Choroid plexus epithelial cell (primary cell): ENCODE data around the gene PLB1.
"Not testable (repeated sequence)": the region's sequence is repeated elsewhere in the genome, so short reads cannot be mapped to it uniquely, and the experiment has no call there.

Source experiments
- DNase-seq: peaks from one replicate; pipeline ENCODE4 v3.0.0-alpha.2; 2010; ENCODE audit warnings: low read depth
- H3K4me3 ChIP-seq: 2 replicates; pipeline ENCODE4 v1.5.1; 2011; ENCODE audit warnings: low read depth, mild to moderate bottlenecking, control low read depth, low read length, moderate library complexity
- CTCF ChIP-seq: conservative IDR thresholded peaks from 2 replicates; pipeline ENCODE4 v1.5.1; 2011; ENCODE audit warnings: low read depth, mild to moderate bottlenecking, control low read depth, inconsistent platforms, low read length, moderate library complexity

The PLB1 gene

GRCh38 chr2:28544405-28544921 lies 48.6 kb downstream of the PLB1 start:
- DNase-seq, result no peak
- no peak for TF ChIP-seq CTCF
- no peak overlapping the region for H3K4me3 ChIP-seq

- no peak for TF ChIP-seq CTCF
- no peak overlapping the region for H3K4me3 ChIP-seq
- no peak for DNase-seq
These were observed 49.2 kb downstream of the PLB1 start for GRCh38 chr2:28544922-28545589.

GRCh38 chr2:28545590-28546200 lies 49.8 kb downstream of the PLB1 start:
- H3K4me3 ChIP-seq, result no peak overlapping the region
- no peak for DNase-seq
- TF ChIP-seq CTCF, result no peak

- no peak for DNase-seq
- H3K4me3 ChIP-seq, result no peak overlapping the region
- no peak for TF ChIP-seq CTCF
These were observed 50.4 kb downstream of the PLB1 start for GRCh38 chr2:28546242-28546641.

- DNase-seq, result no peak
- H3K4me3 ChIP-seq, result no peak overlapping the region
- no peak for TF ChIP-seq CTCF
These were observed 51.5 kb downstream of the PLB1 start for GRCh38 chr2:28547223-28547860.

- no peak for DNase-seq
- no peak overlapping the region for H3K4me3 ChIP-seq
- no peak for TF ChIP-seq CTCF
These were observed 52.2 kb downstream of the PLB1 start for GRCh38 chr2:28547906-28548600.

- H3K4me3 ChIP-seq, DNase-seq: not testable (repeated sequence)
These were observed 54.5 kb downstream of the PLB1 start for GRCh38 chr2:28550345-28550744.
